GM21360 (cell line): ENCODE results near the gene MORF4L2.
A peak's percentile ranks its signal among the peaks of the same experiment; 100 is the strongest.

ENCODE experiments used
- ATAC-seq: cut with Tn5 transposase; IDR thresholded peaks from one replicate; pipeline ENCODE4 v1.9.1; 2021; ENCODE audit warnings: mild to moderate bottlenecking, moderate library complexity; ENCODE audit not compliant: unreplicated experiment

Gene MORF4L2

GRCh38 chrX:103637604-103638338 lies 48.7 kb downstream of the MORF4L2 start:
- no peak for ATAC-seq

- no peak for ATAC-seq
Observed at GRCh38 chrX:103635436-103635835, 51.1 kb downstream of the MORF4L2 start.

- no peak for ATAC-seq
Observed at GRCh38 chrX:103631145-103631544, 55.4 kb downstream of the MORF4L2 start.

GRCh38 chrX:103630171-103630511 lies 56.4 kb downstream of the MORF4L2 start:
- no peak for ATAC-seq

GRCh38 chrX:103629318-103630170 lies 57.0 kb downstream of the MORF4L2 start:
- no peak for ATAC-seq

- ATAC-seq = peak; percentile 58
Observed at GRCh38 chrX:103628386-103629317, 57.8 kb downstream of the MORF4L2 start, which contains the start of gene TCEAL1. TCEAL1 (plus strand) TSS chrX:103628975; CDS start chrX:103629917, 942 bp downstream.

GRCh38 chrX:103626855-103627254 lies 59.6 kb downstream of the MORF4L2 start:
- no peak for ATAC-seq
